GM12864 (cell line): ENCODE measurements around the gene TNNI2.
"Not testable (repeated sequence)": the region's sequence is repeated elsewhere in the genome, so short reads cannot be mapped to it uniquely, and the experiment has no call there.

ENCODE experiments used
- DNase-seq: peaks from one replicate; pipeline ENCODE4 v3.0.0-alpha.2; 2011; ENCODE audit warnings: low read depth
- H3K4me3 ChIP-seq: 2 replicates; pipeline ENCODE4 v1.5.1; 2011; ENCODE audit warnings: mild to moderate bottlenecking, low read depth, low read length, control low read depth
- CTCF ChIP-seq: IDR thresholded peaks from 2 replicates; pipeline ENCODE4 v1.5.1; 2011; ENCODE audit warnings: low read depth, mild to moderate bottlenecking, moderate library complexity, low read length, control low read depth, inconsistent platforms; ENCODE audit errors: missing control alignments

The TNNI2 gene

GRCh38 chr11:1803246-1803645 lies 35.5 kb upstream of the TNNI2 start:
- H3K4me3 ChIP-seq = no peak overlapping the region
- TF ChIP-seq CTCF = no peak
- no peak for DNase-seq

- H3K4me3 ChIP-seq = not testable (repeated sequence)
Observed at GRCh38 chr11:1803835-1804519, 34.8 kb upstream of the TNNI2 start.

GRCh38 chr11:1805525-1805924 lies 33.3 kb upstream of the TNNI2 start:
- no peak for TF ChIP-seq CTCF
- no peak overlapping the region for H3K4me3 ChIP-seq
- no peak for DNase-seq

More at GRCh38 chr11:1803835-1804519, 34.8 kb upstream of the TNNI2 start:
- not testable (repeated sequence) for DNase-seq

GRCh38 chr11:1807264-1807995 lies 31.4 kb upstream of the TNNI2 start:
- DNase-seq = no peak
- no peak for TF ChIP-seq CTCF

GRCh38 chr11:1810761-1811160 lies 28.0 kb upstream of the TNNI2 start:
- TF ChIP-seq CTCF = no peak
- DNase-seq = no peak
- no peak overlapping the region for H3K4me3 ChIP-seq

More at GRCh38 chr11:1807264-1807995, 31.4 kb upstream of the TNNI2 start:
- no peak overlapping the region for H3K4me3 ChIP-seq

- H3K4me3 ChIP-seq = no peak overlapping the region
- no peak for DNase-seq
- no peak for TF ChIP-seq CTCF
Observed at GRCh38 chr11:1812274-1812673, 26.5 kb upstream of the TNNI2 start.

- no peak for DNase-seq
- H3K4me3 ChIP-seq = no peak overlapping the region
- TF ChIP-seq CTCF = no peak
Observed at GRCh38 chr11:1812801-1813200, 26.0 kb upstream of the TNNI2 start.

- H3K4me3 ChIP-seq, DNase-seq: not testable (repeated sequence)
Observed at GRCh38 chr11:1813356-1813755, 25.4 kb upstream of the TNNI2 start.
